HS-5 (cell line): ENCODE results near the gene SLC25A53.
"Not testable (repeated sequence)": the region's sequence is repeated elsewhere in the genome, so short reads cannot be mapped to it uniquely, and the experiment has no call there.

Experiments used
- DNase-seq: peaks from one replicate; pipeline ENCODE4 v3.0.0-alpha.2; 2012; ENCODE audit warnings: low read depth

The SLC25A53 gene

GRCh38 chrX:104130808-104131207, 26.0 kb downstream of the SLC25A53 start:
- DNase-seq, result no peak

GRCh38 chrX:104126856-104127255, 30.0 kb downstream of the SLC25A53 start:
- DNase-seq, result no peak

- no peak for DNase-seq
These were observed 34.0 kb downstream of the SLC25A53 start for GRCh38 chrX:104122829-104123228.

- no peak for DNase-seq
These were observed 38.0 kb downstream of the SLC25A53 start for GRCh38 chrX:104118765-104119164.

GRCh38 chrX:104117759-104118158, 39.0 kb downstream of the SLC25A53 start:
- no peak for DNase-seq

- no peak for DNase-seq
These were observed 43.4 kb downstream of the SLC25A53 start for GRCh38 chrX:104113222-104113965.

GRCh38 chrX:104112326-104112951, 44.4 kb downstream of the SLC25A53 start, which contains the start of gene ZCCHC18:
Gene ZCCHC18 (plus strand): TSS chrX:104112523. CDS start chrX:104114112, 1,589 bp downstream.
- no peak for DNase-seq

- DNase-seq, result not testable (repeated sequence)
These were observed 46.1 kb downstream of the SLC25A53 start for GRCh38 chrX:104110491-104111240.

- no peak for DNase-seq
These were observed 47.9 kb downstream of the SLC25A53 start for GRCh38 chrX:104108955-104109354.

- DNase-seq, result no peak
These were observed 51.2 kb downstream of the SLC25A53 start for GRCh38 chrX:104105330-104106262.

- no peak for DNase-seq
These were observed 52.1 kb downstream of the SLC25A53 start for GRCh38 chrX:104104676-104105075.

- no peak for DNase-seq
These were observed 57.9 kb downstream of the SLC25A53 start for GRCh38 chrX:104098919-104099318.

GRCh38 chrX:104098151-104098808, 58.5 kb downstream of the SLC25A53 start:
- no peak for DNase-seq

- DNase-seq, result no peak
These were observed 70.9 kb downstream of the SLC25A53 start for GRCh38 chrX:104085919-104086318.

- no peak for DNase-seq
These were observed 71.3 kb downstream of the SLC25A53 start for GRCh38 chrX:104085477-104085876.

- no peak for DNase-seq
These were observed 72.1 kb downstream of the SLC25A53 start for GRCh38 chrX:104084534-104085277.

GRCh38 chrX:104084063-104084462, 72.7 kb downstream of the SLC25A53 start:
- DNase-seq, result no peak

- DNase-seq, result not testable (repeated sequence)
These were observed 79.0 kb downstream of the SLC25A53 start for GRCh38 chrX:104077854-104078253.

GRCh38 chrX:104075778-104076445, 80.9 kb downstream of the SLC25A53 start, which contains the start of gene TMSB15C:
Gene TMSB15C (minus strand): TSS chrX:104076236.
- not testable (repeated sequence) for DNase-seq

- not testable (repeated sequence) for DNase-seq
These were observed 94.2 kb downstream of the SLC25A53 start for GRCh38 chrX:104062636-104063035.
